OCI-LY1 (cell line): ENCODE measurements around the gene TBC1D22B.

Source experiments
- EZH2 ChIP-seq: fragments of 200-600 bp; sonication (generic), shearing (Covaris generic); IDR thresholded peaks from 2 replicates; pipeline ENCODE4 v1.8.0; 2017; ENCODE audit warnings: borderline replicate concordance, mixed run types, mild to moderate bottlenecking, antibody characterized with exemption, low read length, moderate library complexity, mixed read lengths
- TF ChIP-seq, protein P1 (sequence below): fragments of 200-600 bp; sonication (generic), shearing (Covaris generic); IDR thresholded peaks from 2 replicates; pipeline ENCODE4 v1.5.1; 2017; ENCODE audit warnings: mild to moderate bottlenecking, antibody characterized with exemption, low read length, moderate library complexity, mixed read lengths

DNA sequence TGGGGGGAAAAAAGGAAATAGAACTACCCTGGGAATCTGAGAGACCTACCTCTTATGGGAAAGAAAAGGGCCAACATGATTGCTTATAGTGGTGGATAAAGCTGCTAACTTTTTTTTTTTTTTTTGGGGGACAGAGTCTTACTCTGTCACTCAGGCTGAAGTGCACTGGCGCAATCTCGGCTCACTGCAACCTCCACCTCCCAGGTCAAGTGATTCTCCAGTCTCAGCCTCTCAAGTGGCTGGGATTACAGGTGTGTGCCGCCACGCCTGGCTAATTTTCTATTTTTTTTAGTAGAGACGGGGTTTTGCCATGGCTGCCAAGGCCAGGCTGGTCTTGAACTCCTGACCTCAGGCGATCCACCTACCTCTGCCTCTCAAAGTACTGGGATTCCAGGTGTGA is 39.5 kb upstream of the TBC1D22B start:
- TF ChIP-seq EZH2: no peak
- TF ChIP-seq, protein P1, sequence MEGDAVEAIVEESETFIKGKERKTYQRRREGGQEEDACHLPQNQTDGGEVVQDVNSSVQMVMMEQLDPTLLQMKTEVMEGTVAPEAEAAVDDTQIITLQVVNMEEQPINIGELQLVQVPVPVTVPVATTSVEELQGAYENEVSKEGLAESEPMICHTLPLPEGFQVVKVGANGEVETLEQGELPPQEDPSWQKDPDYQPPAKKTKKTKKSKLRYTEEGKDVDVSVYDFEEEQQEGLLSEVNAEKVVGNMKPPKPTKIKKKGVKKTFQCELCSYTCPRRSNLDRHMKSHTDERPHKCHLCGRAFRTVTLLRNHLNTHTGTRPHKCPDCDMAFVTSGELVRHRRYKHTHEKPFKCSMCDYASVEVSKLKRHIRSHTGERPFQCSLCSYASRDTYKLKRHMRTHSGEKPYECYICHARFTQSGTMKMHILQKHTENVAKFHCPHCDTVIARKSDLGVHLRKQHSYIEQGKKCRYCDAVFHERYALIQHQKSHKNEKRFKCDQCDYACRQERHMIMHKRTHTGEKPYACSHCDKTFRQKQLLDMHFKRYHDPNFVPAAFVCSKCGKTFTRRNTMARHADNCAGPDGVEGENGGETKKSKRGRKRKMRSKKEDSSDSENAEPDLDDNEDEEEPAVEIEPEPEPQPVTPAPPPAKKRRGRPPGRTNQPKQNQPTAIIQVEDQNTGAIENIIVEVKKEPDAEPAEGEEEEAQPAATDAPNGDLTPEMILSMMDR: no peak
